Activated CD8-positive, alpha-beta memory T cell treated with anti-CD3 and anti-CD28 coated beads for 24 hours (primary cell): ENCODE measurements around the gene SUSD6.
"Not testable (repeated sequence)": the region's sequence is repeated elsewhere in the genome, so short reads cannot be mapped to it uniquely, and the experiment has no call there.

Source experiments
- DNase-seq: peaks from one replicate; pipeline ENCODE4 v3.0.0-alpha.2; 2020

SUSD6 gene

GRCh38 chr14:69625299-69626131, 14.1 kb downstream of the SUSD6 start:
- DNase-seq = peak; percentile 89

GRCh38 chr14:69626132-69626500, 14.7 kb downstream of the SUSD6 start:
- no peak for DNase-seq

- DNase-seq = no peak
Measured at GRCh38 chr14:69629225-69630127, 18.1 kb downstream of the SUSD6 start.

GRCh38 chr14:69630360-69630759, 19.0 kb downstream of the SUSD6 start:
- no peak for DNase-seq

- DNase-seq = no peak
Measured at GRCh38 chr14:69631509-69631908, 20.1 kb downstream of the SUSD6 start.

- DNase-seq = no peak
Measured at GRCh38 chr14:69632164-69632563, 20.8 kb downstream of the SUSD6 start.

- no peak for DNase-seq
Measured at GRCh38 chr14:69632593-69633151, 21.3 kb downstream of the SUSD6 start.

GRCh38 chr14:69633238-69633637, 21.8 kb downstream of the SUSD6 start:
- DNase-seq = no peak

- DNase-seq = peak; percentile 77
Measured at GRCh38 chr14:69635981-69636639, 24.7 kb downstream of the SUSD6 start.

GRCh38 chr14:69636718-69637480, 25.5 kb downstream of the SUSD6 start:
- DNase-seq = no peak

- no peak for DNase-seq
Measured at GRCh38 chr14:69637503-69638031, 26.2 kb downstream of the SUSD6 start.

GRCh38 chr14:69640931-69641330, 29.5 kb downstream of the SUSD6 start:
- DNase-seq = no peak

- not testable (repeated sequence) for DNase-seq
Measured at GRCh38 chr14:69642212-69642793, 30.9 kb downstream of the SUSD6 start.

GRCh38 chr14:69643430-69644200, 32.2 kb downstream of the SUSD6 start:
- peak; percentile 79 for DNase-seq

GRCh38 chr14:69644814-69645213, 33.4 kb downstream of the SUSD6 start:
- DNase-seq = no peak

GRCh38 chr14:69647213-69647612, 35.8 kb downstream of the SUSD6 start:
- no peak for DNase-seq

- not testable (repeated sequence) for DNase-seq
Measured at GRCh38 chr14:69647642-69648041, 36.2 kb downstream of the SUSD6 start.

- DNase-seq = no peak
Measured at GRCh38 chr14:69648480-69649451, 37.4 kb downstream of the SUSD6 start.

- DNase-seq = no peak
Measured at GRCh38 chr14:69650948-69651369, 39.6 kb downstream of the SUSD6 start.
